Neural crest cell (in vitro differentiated cells): ENCODE results near the gene LSM14B. TPM values are rescaled to one million over a fixed set of nuclear protein-coding genes. Genes with fewer than 3 reads are reported as not detected.

Experiments
- DNase-seq: peaks from one replicate; pipeline ENCODE4 v3.0.0; 2021; ENCODE audit warnings: low read depth, mixed read lengths, low spot score
- H3K27ac Mint-ChIP-seq: one replicate; pipeline ENCODE4 v1.8.0; 2021; ENCODE audit warnings: mild to moderate bottlenecking, mixed read lengths; ENCODE audit not compliant: unreplicated experiment
- H3K27me3 Mint-ChIP-seq: 2 replicates; pipeline ENCODE4 v1.8.0; 2021; ENCODE audit warnings: low read depth, mild to moderate bottlenecking, mixed read lengths
- H3K36me3 Mint-ChIP-seq: 2 replicates; pipeline ENCODE4 v1.8.0; 2021; ENCODE audit warnings: low read depth, mild to moderate bottlenecking, mixed read lengths
- H3K4me1 Mint-ChIP-seq: 2 replicates; pipeline ENCODE4 v1.8.0; 2021; ENCODE audit warnings: mixed read lengths
- H3K4me3 Mint-ChIP-seq: one replicate; pipeline ENCODE4 v1.8.0; 2021; ENCODE audit warnings: mild to moderate bottlenecking, mixed read lengths
- H3K9me3 Mint-ChIP-seq: 2 replicates; pipeline ENCODE4 v1.8.0; 2021; ENCODE audit warnings: mixed read lengths
- total RNA-seq: library from RNA; stranded (reverse); gene quantifications from 2 replicates; pipeline ENCODE4 v1.2.1, GENCODE V29; 2021
- TF ChIP-seq, protein P1 (sequence below): fragments of 200-600 bp; sonication (generic); conservative IDR thresholded peaks from 2 replicates; pipeline ENCODE4 v1.5.0; 2021; ENCODE audit warnings: antibody characterized with exemption, mild to moderate bottlenecking

Gene LSM14B
- total RNA-seq, 1 donor from 2014 or later, result 97.1 TPM

DNA sequence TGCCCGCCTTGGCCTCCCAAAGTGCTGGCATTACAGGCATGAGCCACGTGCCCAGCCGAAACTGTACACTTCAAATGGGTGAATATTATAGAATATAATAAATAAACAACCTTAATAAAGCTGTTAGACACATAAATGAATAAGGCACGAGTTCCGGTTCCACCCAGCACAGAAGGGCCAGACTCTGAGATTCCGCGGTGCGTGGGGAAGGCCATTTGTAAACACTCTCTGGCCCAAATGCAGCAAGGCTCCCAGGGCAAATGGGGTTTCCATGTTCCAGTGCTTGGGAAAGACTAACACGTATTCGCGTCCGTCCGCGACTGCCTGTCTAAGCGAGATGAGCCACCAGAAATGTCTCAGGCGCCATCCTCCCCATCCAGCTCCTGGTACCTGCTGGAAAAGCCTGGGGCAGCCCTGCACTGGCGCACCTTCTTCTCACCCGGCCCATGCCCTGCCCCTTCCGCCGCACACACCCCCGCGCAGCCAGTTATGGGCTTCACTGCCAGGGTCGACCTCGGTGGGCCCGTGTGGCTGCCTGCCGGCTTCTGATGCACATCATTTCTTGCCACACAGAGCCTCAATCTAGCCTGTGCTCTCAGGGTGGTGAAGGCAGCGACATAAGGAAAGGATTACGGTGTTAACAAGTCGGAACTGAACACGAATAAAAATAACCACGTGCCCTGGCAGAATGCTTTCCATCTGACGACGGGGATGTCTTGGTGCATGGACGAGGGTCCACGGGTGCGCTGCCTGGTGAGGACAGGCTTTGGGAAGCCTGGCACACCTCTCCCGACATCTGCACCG, 5.5 kb upstream of the LSM14B start:
- Mint-ChIP-seq H3K36me3 (no peaks in the 10 kb centered on the region), H3K4me1 (peaks cover 20% of the 10 kb centered on the region), H3K27ac (no peak overlapping the region), H3K27me3 (peaks cover 23% of the 10 kb centered on the region), H3K9me3 (no peaks in the 10 kb centered on the region), H3K4me3 (peak overlapping the region; percentile 80)
- no peak for DNase-seq
- TF ChIP-seq, protein P1, sequence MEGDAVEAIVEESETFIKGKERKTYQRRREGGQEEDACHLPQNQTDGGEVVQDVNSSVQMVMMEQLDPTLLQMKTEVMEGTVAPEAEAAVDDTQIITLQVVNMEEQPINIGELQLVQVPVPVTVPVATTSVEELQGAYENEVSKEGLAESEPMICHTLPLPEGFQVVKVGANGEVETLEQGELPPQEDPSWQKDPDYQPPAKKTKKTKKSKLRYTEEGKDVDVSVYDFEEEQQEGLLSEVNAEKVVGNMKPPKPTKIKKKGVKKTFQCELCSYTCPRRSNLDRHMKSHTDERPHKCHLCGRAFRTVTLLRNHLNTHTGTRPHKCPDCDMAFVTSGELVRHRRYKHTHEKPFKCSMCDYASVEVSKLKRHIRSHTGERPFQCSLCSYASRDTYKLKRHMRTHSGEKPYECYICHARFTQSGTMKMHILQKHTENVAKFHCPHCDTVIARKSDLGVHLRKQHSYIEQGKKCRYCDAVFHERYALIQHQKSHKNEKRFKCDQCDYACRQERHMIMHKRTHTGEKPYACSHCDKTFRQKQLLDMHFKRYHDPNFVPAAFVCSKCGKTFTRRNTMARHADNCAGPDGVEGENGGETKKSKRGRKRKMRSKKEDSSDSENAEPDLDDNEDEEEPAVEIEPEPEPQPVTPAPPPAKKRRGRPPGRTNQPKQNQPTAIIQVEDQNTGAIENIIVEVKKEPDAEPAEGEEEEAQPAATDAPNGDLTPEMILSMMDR, result no peak

DNA sequence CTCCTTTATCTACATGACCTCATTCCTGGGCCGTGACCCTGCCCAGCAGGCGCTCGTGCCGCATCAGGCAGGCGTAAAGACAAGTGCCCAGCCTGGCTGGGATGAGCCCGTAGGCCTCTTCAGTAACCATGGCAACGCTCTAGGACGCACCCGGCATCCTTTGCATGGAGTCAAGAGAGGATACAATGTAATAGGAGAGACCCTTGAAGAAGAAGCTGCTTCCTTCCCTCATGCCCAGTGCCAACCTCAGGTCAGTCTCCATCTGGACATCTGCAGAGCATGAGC, 5.0 kb upstream of the LSM14B start:
- peaks cover 23% of the 10 kb centered on the region for H3K27me3 Mint-ChIP-seq
- TF ChIP-seq, protein P1, result no peak
- no peaks in the 10 kb centered on the region for H3K36me3 Mint-ChIP-seq
- no peaks in the 10 kb centered on the region for H3K9me3 Mint-ChIP-seq
- DNase-seq, result no peak
- no peak overlapping the region for H3K27ac Mint-ChIP-seq
- peaks cover 20% of the 10 kb centered on the region for H3K4me1 Mint-ChIP-seq
- peak overlapping the region; percentile 80 for H3K4me3 Mint-ChIP-seq

DNA sequence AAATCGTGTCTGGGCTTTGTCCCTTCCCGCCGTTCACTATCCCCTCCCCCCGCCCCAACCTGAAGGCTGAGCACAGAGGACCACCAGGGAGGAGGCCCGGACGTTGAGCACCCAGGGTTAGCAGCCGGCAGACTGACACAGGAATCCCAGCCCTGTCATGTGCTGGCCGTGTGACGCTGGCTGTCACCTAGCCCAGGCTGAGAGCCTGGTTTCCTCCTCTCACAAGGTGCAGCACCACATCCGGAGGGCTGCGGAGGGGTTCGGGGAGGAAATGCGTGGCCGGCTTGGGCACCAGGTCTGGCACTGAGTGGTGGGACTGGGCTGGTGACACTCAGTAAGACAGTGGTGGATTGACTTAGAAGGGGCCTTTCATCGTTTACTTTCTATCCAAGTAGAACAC, 4.6 kb upstream of the LSM14B start:
- Mint-ChIP-seq H3K27me3 (peaks cover 23% of the 10 kb centered on the region), H3K4me1 (peaks cover 20% of the 10 kb centered on the region), H3K27ac (no peak overlapping the region), H3K4me3 (peak overlapping the region; percentile 80), H3K36me3 (no peaks in the 10 kb centered on the region), H3K9me3 (no peaks in the 10 kb centered on the region)
- TF ChIP-seq, protein P1, result no peak
- DNase-seq, result no peak

DNA sequence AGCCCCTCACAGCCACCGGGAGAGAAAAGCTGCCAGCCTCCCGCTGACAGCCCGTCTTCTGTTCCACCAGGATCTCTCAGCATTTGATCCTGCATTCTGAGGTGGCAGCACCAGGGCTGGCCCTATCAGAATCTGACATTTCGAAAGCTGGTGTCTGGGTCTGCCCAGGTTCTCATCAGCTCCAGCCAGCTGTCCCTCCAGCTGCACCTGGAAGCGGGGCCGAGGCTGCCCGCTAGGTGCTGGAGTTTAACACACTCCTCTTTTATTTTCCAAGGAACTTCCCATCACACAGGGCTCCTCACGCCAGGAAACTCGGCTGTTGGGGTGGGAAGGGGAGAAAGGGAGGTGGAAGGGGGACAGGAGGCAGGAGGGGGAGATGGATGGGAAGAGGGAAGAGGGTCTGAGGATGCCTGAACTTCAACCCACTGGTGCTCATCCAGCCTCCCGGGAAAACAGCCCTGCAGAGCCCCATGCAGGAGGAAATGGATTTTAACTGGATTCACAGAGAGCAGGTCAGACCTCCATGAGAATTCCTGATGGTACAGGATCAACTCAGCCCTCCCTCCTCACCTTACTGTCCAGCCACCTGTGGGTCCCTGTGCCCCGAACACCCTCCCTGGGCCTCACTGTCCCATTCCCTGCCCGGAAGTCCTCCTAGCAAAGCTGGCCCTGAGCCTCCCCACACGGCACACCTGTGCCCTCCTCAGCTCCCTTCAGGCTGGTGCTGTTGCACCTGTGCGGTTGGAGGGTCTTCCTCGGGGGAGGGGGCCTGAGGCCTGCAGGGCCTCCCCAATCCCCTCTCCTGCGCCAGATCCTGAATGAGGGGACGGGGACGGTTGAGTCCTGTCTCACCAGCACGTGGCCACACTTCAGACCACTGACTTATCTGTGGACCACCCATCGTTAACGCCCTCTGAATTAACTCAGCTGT, 3.9 kb upstream of the LSM14B start:
- Mint-ChIP-seq H3K27ac (no peak overlapping the region), H3K36me3 (no peaks in the 10 kb centered on the region), H3K9me3 (no peaks in the 10 kb centered on the region), H3K4me1 (peaks cover 21% of the 10 kb centered on the region), H3K27me3 (peaks cover 19% of the 10 kb centered on the region), H3K4me3 (no peak overlapping the region)
- no peak for DNase-seq
- TF ChIP-seq, protein P1, result no peak

DNA sequence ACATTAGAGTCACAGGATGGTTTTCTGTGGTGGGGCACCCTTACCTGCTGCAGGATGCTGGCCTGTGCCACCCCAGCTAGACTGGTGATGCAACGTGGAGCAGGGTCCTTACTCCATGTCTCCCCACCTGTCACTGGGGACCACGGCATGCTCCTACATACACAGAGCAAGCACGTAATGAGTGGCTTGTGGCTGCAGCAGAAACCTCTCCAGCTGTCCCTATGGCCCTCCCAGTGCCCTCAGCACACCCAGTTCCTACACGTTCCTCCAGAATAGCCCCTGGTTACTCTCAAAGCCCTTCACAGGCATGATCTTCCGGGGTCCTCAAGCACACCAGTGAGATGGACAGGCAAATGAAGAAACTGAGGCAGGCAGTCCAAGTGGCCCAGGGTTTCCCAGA, 3.2 kb upstream of the LSM14B start:
- no peak overlapping the region for H3K27ac Mint-ChIP-seq
- DNase-seq, result no peak
- peak overlapping the region; percentile 77 for H3K4me3 Mint-ChIP-seq
- no peaks in the 10 kb centered on the region for H3K9me3 Mint-ChIP-seq
- H3K27me3 Mint-ChIP-seq, result peaks cover 19% of the 10 kb centered on the region
- peaks cover 28% of the 10 kb centered on the region for H3K4me1 Mint-ChIP-seq
- H3K36me3 Mint-ChIP-seq, result peaks cover under 1% of the 10 kb centered on the region
- TF ChIP-seq, protein P1, result no peak
